Stimulated activated CD4-positive, alpha-beta T cell treated with anti-CD3 and anti-CD28 coated beads, Interleukin-2, amount 100 ng/mL, for 24 hours (primary cell): ENCODE measurements around the gene PTPRN2.
"Not testable (repeated sequence)": the region's sequence is repeated elsewhere in the genome, so short reads cannot be mapped to it uniquely, and the experiment has no call there.

Source experiments
- DNase-seq, 2 donors: peaks; one replicate each; pipeline ENCODE4 v3.0.0-alpha.2; 2020

Gene PTPRN2

DNA sequence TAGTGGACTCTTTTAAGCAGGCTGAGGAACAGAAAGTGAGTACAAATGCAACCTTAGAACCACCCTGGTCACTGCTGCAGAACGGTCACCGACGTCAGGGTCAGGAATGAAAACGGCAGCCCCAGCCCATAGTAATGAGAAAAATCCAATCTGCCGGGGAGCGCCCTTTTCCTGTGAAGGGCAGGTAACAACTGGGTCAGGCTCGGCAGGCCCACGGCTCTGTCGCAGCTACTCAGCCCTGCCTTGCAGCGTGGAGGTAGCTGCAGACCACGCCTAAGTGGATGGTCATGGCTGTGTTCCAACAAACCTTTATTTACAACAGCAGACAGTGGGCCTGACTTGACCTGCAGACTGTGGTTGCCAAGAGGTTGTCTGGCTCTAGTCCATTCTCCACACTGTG is 687.6 kb downstream of the PTPRN2 start:
- no peak for DNase-seq

DNA sequence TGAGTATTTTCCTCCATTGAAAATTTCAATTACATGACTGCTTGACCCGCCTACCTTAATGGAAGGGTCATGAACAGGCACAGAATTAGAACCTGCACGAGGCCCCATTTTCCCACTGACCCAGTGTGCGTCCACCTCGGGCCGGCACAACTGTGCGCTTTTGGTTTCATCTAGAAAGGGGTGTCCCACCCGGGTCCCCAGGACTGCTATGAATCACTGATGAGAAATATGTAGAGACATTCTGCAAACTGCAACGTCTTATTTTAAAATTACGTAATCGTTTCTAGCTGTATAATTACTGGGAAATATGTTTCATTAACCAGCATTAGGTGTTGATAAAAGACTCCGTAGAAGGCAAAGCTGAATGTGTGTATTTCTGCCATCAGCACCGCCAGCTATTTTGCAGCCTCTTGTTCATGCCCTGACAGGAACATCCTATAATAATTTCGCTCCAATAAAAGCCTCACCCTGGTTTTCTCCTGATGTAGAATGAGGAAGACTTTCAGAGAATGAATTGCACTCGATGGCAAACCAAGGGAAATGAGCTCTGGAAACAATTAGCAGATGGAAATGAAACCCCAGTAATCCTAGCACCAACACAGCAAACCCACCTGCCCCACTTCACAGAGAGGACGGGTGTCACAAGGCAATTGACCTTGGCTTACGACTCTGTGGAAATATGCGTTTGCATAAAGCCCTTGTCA is 688.7 kb downstream of the PTPRN2 start:
- no peak for DNase-seq

DNA sequence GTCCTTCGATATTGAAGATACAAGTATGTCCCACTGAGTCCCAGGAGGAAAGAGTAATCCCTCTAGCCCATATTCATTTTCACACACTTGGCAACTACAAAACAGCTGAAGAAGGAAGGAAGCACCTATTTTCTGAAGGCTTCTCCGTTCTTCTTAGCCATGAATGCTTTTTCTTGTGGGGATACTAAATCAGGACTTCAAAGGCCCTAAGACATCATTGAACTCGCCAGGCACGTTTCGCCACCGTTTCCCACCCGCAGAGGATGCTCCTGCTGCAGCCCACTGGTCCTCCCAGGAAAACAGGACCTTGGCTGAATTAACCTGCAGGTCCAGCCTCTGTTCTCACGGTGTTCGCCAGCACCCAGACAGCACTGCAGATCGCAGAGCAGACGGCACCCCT is 689.4 kb downstream of the PTPRN2 start:
- no peak for DNase-seq

DNA sequence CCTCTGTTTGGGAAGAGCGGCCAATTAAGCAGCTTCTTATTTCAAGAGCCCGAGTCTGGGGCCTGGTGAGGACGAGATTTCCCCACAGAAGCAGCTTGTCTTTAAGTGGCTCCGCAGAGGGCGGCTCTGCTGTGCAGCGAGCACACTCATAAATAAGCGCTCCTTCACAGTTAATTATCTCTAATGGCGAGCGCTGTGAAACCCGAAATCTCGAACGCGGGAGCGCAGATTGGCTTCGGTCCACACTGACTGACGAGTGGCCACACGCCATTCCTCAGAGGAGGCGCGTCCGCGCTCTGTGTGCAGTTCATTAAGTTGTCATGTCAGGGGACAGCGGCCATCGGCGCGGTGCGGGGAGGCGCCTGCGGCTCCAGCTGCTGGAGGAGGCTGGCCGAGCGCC is 689.9 kb downstream of the PTPRN2 start:
- no peak for DNase-seq

DNA sequence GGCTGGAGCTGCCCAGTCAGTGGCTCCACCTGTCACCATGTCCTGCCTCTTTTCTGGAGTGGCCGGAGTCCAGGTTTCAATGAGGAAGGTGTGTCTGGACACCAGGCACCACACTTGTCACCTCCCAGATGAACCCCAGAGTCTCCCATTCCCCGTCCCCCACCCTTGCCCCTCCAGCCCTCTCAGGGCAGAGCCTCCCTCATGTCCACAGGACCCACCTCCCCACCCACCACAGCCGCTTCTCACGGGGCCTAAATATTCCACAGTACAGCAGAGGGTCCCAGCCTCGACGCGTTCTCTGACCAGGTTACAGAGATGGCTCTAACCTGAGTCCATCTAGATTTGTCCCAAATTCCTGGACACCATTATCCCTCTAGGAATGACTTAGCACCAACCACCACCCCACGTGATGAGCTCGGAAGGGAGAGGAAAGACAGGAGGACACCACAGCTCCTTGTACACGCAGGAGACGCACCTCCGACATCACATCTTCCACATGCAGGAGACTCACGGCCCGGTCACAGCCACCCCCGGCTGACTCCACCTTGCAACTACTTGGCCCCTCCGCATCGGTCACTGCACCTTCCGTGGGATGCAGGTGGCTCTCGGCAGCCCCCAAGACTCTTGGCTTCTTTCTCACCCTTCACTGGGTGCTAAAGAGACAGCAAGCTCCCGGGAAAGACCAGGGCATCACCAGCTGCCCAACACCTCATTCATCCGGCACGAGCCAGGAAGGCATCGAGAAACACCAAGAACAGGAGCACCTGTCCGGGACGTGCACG is 690.7 kb downstream of the PTPRN2 start:
- DNase-seq: no peak

DNA sequence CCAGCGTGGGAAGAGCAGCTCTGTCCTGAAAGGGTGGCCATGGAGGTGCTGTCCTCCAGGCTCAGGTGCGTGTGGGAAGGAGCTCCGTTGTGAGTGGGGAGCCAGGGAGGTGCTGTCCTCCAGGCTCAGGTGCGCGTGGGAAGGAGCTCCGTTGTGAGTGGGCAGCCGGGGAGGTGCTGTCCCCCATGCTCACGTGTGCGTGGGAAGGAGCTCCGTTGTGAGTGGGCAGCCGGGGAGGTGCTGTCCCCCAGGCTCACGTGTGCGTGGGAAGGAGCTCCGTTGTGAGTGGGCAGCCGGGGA is 691.3 kb downstream of the PTPRN2 start:
- DNase-seq: not testable (repeated sequence)

DNA sequence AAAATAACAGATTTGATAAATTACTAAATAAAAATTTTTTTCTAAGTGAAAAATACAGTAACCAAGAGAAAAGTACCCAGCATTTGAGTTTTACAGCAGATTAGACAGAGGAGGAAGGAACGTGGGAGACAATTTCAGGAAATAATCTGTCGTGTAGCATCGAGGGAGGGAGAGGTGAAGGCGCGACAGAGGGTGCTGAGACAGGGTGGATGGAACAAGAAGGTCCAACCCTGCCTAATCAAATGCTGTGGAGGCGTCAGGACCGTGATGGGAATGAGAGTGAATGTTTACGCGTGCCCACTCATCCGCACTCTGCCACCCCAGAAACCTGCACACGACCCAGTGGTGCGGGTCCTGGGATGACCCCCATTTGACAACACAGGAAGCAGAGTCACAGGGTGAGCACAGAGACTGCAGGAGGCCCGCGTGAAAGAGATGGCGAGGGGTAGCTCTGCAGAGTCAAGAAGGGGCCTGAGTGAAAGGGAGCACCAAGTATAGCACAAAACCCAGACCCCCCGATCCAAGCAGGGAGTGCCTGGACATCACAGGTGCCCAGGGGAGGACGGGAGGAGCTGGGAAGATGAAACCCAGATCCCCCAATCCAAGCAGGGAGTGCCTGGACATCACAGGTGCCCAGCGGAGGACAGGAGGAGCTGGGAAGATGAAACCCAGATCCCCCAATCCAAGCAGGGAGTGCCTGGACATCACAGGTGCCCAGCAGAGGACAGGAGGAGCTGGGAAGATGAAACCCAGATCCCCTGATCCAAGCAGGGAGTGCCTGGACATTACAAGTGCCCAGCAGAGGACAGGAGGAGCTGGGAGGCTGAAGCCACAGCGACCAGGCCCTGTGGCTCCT is 691.9 kb downstream of the PTPRN2 start:
- no peak for DNase-seq

DNA sequence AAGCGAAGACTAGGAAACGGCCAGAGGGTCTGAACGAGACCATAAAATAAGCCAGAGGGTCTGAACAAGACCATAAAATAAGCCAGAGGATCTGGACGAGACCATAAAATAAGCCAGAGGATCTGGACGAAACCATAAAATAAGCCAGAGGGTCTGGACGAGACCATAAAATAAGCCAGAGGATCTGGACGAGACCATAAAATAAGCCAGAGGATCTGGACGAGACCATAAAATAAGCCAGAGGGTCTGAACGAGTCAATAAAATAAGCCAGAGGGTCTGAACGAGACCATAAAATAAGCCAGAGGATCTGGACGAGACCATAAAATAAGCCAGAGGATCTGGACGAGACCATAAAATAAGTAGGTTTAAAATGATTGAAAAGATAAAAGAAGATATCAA is 692.5 kb downstream of the PTPRN2 start:
- DNase-seq: not testable (repeated sequence)

DNA sequence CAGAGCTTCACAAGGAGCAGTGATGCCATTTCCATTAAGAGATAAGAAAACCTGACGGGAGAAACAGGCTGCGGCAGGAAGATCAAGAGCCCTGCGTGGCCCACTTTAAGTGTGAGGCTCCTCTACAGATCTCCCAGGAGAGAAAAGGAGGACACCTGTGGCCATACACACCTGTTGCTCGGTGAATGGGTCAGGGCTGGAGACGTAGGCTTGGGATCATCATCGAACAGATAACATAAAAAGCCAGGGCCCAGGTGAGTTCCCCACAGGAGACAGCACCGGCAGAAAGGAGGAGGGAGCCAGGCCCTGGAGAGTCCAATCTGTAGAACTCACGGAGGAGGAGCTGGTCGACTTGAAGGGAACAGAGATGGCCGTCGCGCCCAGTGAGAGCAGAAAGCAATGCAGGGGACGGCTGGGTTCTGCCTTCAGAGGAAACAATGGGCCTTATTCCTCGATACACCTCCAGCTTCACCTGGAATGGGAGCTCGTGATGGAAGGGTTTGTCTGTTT is 694.0 kb downstream of the PTPRN2 start:
- no peak for DNase-seq

DNA sequence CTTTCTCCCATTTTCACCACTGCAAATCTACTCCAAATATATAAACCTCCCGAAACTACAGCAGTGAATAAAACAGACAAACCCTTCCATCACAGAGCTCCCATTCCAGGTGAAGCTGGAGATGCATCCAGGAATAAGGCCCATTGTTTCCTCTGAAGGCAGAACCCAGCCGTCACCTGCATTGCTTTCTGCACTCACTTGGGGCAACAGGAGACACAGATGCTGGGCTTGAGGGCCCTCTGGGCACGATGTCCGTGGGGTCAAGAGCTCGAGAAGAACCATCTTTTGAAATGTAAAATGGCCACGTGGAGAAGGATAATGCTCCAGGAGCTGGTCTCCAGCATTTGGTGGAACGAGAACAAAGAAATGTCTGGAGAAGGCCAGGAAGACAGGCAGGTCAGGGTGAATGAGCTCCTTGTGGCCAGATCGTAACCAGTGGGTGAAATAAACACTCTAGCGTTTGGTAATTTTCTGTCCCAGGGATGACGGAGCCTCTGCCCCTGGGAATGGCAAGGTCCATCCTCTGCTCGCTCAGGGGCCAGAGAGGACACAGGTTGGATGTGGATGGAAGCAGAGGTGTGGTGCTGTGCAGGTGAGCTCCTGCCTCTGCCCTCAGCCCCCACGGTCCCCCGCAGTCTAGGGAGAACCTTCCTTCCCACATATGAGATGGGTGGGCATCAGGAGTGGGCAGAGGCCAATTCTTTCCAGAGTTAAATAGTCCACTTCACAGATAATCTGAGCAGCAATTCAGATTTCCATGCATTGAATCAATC is 694.7 kb downstream of the PTPRN2 start:
- no peak for DNase-seq

DNA sequence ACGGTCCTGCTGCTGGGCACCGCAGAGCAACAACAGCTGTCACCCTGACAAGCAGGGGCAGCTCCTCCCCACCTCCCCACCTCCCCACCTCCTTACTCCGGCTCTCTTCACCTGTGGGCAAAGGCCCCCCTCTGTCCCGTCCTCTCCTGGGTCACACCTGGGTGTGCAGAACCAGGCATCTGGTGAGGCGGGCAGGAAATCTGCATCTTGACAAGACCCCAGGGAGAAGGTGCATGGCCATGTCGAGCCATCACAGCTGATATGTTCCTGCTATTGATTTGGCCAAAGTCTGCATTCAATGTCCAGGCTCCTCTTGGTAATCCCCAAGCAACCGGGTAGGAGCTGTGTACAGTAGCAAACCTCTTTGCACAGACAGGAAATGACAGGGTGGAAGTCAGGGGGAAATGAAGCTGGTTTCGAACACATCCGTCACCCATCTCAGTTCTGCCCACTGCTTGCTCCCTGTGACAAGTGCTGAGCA is 696.7 kb downstream of the PTPRN2 start:
- no peak for DNase-seq

DNA sequence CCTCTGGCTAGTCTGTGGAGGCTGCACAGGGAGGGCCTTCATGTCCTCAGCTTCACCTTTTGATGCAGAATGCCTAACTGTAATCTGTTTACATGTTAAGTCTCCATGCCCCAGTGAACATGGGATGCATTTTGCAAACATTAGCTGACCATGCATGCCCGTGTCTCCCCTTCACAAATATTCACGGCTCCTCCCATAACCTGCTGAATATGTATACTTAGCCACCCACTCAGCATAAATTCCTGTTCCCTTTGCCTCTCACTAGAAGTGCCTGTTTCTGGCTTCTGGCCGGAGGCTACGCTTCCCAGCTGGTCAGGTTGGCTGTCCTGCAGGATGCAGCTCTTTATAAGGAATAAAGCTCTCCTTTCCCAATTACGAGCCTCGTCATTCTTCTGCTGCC is 698.1 kb downstream of the PTPRN2 start:
- no peak for DNase-seq

DNA sequence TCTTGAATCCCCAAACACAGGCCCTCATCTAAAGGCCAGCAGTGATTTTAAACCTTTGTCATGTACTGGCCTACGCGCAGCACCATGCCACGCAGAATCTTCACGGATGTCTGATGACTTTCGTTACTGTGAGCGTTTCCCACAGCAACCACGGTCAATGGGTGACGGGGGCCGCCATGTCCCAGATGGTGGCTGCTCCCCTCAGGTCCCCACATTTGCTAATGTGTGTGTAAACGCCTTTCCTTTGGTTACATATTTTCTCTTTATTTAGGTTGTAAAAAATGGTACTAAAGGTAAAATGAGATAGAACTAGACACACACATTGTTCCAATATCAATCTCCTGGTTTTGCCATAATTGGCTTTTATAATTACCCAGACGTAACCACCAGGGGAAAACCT is 699.0 kb downstream of the PTPRN2 start:
- DNase-seq: no peak

DNA sequence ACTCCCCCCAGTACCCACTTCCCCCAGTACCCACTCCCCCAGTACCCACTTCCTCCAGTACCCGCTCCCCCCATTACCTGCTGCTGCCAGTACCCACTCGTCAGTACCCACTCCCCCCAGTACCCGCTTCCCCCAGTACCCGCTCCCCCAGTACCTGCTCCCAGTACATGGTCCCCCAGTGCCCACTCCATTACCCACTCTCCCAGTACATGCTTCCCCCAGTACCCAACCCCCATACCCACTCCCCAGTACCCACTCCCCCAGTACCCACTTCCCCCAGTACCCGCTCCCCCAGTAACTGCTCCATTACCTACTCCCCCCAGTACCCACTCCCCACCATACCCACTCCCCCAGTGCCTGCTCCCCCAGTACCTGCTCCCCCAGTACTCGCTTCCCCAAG is 700.2 kb downstream of the PTPRN2 start:
- DNase-seq: no peak

DNA sequence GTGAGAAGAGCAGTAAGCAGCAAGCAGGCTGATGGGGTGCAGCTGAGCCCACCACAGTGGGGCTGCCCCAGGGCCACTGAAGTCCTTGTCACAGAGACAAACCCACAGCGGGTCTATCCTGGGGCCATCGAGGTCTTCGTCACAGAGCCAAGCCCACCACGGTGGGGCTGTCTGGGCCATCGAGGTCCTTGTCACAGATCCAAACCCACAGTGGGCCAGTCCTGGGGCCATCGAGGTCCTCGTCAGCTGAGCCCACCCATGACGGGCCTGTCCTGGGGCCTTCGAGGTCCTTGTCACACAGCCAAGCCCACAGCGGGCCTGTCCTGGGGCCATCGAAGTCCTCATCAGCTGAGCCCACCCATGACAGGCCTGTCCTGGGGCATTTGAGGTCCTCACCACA is 700.9 kb downstream of the PTPRN2 start:
- DNase-seq: no peak

DNA sequence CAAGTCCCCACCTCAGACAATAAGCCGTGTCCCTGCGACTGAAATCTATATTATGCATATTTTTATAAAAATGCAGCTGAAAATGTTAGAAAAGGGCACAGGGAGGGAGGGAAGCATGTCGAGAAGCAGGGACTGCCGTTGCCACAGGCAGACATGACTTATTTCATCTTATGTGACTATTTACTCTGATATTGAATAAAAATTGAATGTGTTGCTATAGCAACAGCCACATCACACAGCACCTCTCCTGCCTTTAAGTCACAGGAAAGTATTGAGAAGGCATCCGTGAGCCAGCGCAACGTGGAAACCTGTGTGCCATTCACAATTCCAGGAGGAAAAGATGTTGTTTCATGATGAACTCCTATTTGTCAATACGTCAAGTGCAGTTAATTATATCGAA is 701.4 kb downstream of the PTPRN2 start:
- no peak for DNase-seq

DNA sequence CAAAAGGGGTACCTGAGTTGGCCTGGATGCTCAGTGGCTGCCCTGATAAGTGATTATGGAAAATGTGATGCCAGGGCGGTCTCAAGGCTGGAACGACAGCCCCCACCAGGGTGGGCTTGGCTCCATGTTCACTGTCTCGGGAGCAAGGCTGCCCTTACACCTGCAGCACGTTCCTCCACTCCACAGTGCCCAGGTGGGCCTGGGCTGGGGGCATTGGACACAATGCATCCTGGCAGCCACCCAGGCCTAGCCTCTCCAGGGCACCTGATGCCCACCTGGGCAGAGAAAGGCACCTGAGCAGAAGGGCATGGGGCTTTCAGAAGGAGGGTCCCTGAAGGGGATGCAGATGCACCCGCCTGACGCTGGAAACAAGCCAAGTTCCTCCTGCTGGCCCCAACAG is 702.5 kb downstream of the PTPRN2 start:
- DNase-seq: no peak

DNA sequence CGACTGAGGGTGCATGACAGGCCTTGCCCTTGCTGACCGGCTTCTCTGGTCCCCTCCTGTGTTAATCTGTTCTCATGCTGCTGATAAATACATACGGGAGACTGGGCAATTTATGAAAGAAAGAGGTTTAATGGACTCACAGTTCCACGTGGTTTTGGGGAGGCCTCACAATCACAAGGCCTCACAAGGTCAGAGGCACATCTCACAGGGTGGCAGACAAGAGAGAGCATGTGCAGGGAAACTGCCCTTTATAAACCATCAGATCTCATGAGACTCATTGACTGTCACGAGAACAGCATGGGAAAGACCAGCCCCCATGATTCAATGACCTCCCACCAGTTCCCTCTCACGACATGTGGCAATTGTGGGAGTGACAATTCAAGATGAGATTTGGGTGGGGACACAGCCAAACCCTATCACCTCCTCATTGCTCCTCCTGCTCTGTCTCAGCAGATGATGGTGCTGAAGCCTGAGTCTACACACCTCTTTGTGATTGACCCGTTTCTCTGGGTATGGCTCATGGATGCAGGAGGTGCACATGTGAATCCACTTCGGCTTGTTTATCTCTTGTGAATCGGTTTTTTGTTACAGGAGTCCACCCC is 703.1 kb downstream of the PTPRN2 start:
- DNase-seq: no peak

DNA sequence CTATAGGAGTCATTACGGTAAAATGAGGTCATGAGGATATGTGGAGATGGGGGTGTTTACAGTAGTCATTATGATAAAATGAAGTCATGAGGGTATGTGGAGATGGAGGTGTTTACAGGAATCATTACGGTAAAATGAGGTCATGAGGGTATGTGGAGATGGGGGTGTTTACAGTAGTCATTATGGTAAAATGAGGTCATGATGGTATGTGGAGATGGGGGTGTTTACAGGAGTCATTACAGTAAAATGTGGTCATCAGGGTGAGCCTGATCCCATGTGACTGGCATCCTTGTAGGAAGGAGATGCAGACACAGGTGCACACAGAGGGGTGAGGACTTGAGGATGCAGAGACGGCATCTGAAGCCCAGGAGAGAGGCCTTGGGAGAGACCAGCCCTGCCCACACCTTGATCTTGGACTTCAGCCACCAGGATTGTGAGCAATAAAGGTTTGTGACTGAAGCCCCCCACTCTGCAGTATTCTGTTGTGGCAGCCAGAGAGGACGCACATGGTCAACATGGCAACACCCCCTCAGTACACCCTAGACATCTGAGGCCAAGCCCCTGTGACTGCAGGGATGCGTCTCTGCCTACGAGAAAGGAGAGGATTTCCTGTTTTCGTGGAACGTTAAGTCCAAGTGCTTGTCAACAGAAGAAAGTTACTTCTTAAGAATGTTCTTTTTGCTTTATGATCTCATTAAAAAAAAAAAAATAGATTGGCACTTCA is 706.4 kb downstream of the PTPRN2 start:
- DNase-seq: no peak

DNA sequence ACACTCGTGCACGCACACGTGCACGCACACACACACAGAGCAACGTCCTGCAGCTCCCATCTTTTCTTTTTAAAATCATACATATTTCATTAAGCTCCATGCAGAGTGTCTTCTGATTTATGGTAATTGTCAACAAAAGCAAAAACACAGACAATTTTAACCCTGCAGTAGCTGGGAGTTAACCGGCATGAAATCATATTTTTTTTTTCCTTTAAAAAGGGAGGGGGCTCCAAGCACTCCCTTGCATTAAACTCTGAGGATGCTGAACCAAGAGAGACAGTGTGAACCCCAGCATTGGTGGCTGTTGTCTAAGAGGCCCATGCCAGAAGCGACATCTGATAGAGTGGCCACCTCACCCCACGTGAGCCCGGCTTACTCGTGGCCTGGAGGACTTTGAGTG is 708.2 kb downstream of the PTPRN2 start:
- no peak for DNase-seq

DNA sequence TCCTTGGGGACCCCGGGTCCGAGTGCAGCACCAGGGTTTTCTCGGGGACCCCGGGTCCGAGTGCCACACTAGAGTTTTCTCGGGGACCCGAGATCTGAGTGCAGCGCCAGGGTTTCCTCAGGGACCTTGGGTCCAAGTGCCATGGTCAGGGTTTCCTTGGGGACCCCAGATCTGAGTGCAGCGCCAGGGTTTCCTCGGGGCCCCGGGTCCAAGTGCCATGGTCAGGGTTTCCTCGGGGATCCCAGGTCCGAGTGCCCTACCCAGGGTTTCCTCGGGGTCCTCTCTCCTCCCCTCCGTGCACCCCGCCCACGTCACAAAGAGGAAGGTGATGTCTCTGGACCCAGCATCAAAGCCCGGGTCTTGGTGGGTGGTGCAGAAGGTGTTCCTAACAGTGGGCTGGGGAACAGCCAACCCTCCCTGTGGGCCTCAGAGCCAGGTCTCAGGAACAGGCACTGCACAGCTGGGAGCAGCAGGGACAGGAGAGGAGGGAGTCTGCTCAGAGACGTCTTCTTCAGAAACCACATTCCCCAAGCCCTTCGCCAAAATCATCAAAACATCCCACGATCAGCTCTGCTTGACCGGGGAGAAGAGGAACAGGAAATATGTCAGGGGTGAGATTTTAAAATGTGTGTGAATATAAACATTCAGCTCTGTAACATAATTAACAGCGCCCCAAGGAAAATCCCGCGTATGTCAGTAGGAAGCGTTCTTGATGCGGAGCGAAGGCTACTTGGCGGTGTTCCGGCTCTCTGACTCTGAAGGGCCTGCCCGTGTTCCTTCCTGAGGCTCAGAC is 710.1 kb downstream of the PTPRN2 start:
- no peak for DNase-seq
